Fibroblast of skin of back (primary cell): Measurements from ENCODE around the gene UROC1.

Experiments
- DNase-seq: peaks from one replicate; pipeline ENCODE4 v3.0.0-alpha.2; 2013

UROC1 gene

DNA sequence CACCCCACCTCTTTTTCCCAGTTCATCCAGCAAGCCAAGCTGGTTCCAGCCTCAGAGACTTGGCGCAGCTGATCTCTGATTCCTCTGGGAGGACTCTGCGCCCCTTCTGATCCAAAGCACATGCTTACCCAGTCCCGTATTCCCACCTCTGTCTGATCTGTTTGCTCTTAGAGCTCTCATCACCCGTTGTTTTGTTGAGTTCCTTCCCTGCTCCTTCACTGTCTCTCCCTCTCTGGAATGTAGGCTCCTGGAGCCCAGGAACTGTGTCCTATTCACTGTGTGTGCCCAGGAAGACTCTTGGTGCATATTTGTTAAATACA, 40.6 kb downstream of the UROC1 start:
- DNase-seq: no peak

DNA sequence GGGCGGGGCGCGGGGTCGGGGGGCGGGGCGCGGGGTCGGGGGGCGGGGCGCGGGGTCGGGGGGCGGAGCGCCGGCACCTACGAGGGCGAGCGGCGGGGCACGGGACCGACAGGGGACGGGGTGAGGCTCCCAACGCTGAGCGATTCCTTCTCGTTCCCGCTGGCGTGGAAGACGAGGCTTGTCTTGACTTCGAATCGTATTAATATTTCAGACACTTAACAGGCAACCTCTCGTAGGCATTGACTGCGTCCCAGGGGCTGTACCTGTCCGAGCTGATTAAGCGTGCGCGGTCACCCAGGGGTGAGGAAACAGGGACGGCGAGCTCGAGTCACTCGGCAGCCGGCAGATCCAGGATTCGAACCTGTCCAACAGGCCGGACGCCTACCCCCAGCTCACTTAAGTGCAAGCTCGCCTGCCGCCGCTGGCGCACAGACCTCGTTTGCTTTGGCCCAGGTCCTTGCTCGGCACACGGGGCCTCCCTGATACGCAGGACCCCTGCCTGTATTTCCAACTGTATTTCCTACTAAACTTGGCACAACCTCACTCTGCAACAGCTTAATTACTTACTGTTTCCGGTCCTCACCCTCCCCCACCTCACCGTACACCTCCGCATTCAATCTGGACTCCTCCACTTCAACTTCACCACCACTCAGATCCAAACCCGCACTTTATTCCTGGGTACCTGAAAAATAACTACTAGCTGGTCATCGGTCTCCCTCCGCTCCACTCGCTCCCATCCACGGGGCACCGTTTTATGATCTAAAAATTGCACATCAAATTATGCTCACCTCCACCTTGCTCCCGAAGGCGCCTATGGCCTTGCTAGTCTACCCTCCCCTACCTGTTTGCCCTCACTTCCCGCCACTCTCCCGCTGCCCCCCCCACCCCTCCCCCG, 41.2 kb downstream of the UROC1 start:
- DNase-seq: peak; percentile 17

DNA sequence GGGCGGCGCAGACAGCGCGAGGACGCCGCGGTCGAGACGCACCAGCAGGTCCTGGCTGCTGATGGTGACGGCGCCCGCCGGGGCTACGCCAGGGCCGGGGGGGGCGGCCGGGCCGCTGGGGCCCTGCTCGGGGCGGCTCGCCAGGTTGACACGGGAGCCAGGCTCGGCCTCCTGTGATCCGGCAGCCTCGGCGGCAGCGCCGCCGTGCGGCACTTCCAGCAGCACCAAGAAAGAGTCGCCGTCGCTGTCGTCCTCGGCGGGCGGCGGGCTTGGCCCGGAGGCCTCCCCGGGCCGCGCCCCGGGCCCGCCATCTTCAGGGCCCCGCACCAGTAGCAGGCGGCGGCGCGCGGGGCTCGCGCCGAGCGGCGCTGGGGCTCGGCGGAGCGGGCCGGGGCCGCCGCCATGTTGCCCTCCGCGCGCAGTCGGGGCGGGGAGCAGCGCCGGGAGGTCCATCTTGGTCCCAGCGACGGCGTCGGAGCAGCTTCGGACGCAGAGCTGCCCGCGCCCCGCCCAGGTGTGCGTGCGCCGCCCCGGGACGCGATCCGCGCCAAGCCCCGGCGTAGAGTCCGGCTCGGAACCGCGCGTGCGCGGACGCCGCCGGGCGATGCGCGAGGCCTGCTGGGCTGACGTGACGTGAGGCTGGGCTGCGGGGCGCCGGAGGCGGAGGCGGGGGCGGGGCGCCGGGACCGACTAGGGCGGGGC, 42.0 kb downstream of the UROC1 start, which contains the start of gene ZXDC:
Gene ZXDC, minus strand, starts transcription at position 479 of the 702 bp plus-strand sequence. Its CDS starts 26 bp downstream, at position 453.
- DNase-seq: peak; percentile 93

DNA sequence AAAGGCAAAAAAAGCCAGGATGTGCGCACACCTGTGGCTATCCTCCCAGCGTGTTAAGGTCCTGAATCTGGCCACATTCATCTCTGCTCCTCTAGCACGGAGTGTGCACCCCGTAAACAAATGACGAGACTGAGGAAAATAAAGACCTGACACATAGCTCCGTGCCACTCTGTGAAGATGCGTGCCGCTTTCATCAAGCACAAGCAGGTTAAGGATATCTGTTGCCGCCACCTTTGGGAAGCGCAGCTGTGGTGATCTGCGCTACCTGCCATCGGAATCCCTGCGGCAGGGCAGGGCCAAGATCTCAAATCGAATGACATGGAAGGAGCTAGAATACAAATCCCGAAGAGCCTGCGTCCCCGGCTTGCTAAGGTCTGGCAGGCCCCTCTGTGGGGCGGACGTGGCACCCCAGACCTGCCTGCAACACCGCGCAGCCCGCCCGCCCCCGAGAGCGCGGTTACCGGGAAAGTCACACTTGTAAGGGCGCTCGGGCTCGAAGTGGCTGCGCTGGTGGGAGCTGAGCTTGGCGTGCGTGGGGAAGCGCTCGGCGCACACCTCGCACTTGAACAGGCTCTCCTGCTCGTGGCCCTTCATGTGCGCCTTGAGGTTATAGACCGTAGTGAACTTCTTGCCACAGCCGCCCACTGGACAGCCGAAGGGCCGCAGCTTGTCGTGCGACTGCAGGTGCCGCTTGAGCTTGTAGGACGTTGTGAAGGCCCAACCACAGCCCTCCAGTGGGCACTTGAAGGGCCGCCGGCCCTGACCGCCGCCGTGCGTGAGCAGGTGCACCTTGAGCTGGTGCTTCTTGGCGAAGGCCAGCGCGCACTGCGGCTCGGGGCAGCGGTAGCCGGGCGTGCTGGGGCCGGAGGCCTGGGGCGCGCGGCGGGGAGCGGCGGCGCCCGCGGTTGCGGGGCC, 42.8 kb downstream of the UROC1 start:
- peak; percentile 36 for DNase-seq

DNA sequence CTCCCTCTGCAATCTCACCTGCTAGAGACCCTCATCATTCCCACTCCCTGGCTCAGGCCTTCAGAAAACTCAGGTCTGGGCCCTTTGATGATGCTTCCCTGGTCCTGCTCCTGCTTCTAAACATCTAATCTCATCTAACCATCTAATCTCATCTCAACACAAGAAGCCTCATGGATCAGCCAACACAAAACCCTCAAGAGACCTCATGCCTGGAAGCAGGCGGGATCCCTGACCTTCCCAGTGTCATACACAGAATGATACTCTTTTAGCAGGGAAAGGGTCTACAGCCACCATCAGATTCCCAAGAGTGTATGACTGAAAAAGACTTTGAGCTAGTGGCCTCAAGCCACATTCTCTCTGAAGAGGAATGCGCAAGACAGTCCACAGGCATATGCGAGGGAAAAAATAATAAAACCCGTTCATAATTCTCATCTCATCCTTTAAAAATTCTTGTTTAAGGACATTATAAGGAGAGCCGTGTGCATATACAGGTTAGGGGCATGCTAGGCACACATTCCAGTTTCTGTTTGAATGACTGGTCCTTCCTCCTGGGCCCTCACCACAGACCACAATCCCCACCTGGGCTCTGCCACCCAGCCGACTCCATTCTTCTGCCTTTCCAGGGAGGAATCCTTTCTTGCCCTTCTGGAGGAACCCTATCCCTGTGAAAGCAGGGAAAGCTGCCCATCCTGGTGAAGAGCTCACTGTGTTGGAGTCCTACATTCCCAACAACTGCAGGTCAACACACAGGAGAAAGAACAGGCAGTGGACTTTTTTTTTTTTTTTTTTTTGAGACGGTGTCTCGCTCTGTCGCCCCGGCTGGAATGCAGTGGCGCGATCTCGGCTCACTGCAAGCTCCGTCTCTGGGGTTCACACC, 44.0 kb downstream of the UROC1 start:
- DNase-seq: no peak

DNA sequence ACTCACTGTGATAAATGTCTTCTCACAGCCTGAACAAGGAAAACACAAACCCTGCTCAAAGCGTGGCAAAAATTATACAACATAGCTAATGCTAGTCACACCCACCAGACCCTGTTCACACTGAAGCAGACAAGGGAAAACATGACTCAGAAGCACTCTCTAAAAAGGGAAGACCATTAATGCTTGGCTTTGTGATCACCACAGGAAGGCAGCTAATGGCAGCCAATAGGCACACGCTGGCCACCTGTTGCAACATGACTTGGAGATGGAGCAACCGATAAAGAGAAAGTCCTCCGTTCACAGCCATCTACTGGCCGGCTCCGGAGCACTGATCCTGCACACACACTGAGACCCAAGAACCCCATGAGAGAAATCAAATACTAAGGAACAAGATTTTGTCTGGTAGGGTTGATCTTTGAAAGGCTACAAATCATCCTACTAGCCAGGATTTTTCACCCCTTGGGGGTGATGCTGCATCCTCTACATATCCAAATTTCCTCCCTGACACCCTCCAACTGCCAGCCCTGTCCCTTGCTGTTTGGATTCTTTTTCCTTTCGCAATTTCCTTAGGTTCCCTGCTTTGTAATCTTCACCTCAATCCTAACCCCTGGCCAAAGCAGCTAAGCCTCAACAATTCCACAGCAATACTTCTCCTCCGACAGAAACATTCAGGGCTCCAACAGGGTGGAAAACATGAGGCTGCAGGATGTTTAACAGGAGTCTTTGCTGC, 45.1 kb downstream of the UROC1 start:
- DNase-seq: peak; percentile 65

DNA sequence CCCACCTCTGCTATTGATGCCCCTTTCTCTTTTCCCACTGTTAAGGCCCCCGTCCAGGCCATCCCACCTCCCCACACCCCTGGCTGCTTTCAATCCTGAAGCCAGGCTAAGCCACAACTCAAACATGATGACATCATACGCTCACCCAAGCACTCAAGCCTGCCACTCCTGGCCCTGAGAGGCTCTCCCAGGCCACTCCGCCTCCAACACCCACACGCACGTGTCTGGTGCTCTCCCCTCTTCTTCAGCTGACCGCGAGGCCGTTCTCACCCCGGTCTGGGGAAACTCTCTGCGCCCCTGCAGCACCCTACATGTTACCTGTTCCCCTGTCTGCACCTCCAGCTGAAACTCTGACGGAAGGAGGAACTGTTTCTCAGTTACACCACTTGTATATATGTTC, 48.1 kb downstream of the UROC1 start:
- DNase-seq: no peak

DNA sequence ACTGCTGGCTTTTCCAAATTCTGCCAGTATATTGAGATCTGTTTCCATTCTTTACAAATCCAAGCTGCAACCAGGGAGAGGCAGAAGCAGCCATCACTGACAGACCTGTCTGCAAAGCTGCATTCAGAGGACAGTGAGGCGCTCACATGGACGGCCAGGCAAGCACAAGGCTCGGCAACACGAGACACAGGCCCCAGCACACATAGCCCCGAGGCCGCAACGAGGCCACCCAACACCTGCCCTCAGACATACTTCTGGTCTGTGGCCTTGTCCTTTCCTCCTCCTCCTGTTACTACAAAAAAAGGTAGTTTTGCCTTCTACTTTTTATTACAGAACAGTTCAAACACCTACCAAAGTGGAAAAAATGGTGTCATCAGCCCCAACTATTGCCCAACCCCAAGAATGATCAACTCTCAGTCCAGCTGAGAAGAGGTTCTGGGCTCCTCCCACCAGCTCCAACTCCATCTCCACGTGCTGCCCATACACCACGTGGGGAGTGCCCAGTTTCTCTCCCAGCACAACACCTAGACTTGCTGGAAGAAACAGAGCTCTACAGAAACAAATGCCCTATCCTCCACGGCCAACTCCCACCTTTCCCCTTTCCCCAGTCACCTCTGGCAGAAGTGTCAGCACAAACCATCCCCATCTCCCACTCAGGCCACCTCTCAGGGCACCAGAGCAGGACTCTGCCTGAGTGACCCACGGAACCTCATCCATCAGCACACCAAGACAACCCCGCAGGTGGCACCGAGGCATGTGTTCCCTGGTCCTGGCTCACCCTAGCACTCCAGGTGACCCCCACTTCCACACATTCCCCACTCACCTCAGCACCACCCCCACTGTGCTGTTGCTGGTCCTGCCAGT, 49.3 kb downstream of the UROC1 start:
- no peak for DNase-seq

DNA sequence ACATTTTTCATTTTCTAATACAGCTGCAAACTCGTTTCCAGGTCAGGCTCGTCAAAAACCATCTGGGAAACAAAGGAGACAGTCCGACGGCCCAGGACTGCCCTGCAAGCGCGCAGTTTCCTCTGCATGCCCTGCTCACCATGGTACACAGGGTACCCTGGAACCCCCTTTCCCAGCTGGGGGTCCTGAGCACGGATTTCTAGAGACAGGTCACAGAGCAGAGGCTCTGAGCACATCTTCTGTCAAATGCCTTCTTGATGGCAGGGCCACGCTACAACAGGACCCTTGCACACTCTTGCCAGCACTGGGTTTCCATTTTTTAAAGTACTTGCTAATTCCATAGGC, 50.0 kb downstream of the UROC1 start:
- no peak for DNase-seq

DNA sequence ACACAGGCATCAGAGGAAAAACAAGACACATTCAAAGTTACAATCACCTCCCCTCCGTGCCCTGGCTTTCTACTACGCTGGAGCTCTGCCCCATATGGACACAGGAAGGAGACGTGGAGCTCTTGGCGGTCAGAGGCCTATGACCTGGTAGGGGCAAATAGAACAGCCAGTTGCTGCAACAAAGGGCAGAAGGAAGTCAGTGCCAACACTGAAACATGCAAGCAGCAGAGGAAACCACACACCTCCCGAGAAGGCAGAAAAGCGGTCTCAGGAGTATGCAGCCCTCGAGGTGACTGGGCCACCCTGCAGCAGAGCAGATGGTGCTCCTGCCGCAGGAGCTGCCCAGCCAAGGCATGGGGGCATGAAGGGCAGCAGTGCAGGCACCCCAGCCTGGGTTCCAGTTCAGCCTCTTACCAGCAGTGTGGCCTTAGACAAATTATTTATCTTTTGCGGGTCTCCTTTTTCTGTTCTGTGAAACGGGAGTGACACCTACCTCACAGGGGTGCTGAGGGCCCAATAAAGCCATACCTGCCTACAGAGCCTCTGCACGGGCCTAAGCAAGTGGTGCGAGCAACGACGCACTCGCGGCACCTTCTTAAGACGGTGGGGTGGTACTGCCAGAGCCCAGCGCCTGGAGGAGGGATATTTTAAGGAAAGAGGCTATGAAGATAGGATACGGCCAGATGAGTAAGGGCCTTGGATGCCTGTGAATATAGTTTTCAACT, 50.5 kb downstream of the UROC1 start:
- no peak for DNase-seq

DNA sequence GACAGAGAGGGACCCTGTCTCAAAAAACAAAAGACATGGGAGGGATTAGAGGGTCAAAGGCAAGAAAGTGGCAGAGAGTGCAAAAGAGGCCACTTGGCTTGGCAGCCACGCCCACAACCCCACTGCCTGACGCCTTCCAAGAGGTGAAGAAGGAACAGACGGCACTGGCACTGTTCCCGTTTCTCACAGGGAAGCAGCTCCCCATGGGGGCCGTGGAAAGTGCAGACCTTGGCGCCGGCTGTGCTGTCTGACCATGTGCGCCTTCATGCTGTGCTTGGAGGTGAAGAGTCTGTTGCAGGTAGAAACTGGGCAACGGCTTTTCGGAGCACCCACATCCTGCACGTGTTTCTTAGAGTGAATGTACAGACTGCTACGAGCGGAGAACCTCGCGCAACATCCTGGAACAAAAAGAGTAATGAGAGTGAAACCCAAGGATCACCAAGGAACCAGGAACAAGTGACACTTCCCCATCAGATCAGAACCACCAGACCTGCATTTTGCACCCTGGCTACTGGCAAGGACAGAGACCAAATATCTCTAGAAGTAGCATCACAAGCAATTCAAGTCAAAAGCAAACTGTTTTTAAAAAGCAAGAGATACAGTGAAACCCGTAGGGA, 51.5 kb downstream of the UROC1 start:
- no peak for DNase-seq

DNA sequence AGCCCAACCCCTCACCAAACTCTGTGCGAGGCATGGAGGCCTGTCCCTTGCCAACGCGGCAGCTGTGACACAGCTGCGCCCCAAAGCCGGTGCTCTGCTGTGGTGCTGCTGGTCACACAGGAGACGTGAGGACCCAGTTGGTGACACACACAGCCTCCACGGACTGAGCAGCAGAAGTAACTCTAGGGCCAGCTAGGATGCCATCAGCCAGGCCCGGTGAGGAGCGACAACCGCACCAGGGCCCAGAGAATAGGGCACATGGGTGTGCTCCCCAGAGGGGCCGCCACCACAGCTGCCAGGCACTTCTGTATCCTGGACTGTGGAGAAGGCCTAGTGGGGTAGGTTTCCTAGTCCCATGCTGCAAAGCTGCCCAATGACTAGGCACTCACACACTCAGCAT, 52.6 kb downstream of the UROC1 start:
- DNase-seq: no peak

DNA sequence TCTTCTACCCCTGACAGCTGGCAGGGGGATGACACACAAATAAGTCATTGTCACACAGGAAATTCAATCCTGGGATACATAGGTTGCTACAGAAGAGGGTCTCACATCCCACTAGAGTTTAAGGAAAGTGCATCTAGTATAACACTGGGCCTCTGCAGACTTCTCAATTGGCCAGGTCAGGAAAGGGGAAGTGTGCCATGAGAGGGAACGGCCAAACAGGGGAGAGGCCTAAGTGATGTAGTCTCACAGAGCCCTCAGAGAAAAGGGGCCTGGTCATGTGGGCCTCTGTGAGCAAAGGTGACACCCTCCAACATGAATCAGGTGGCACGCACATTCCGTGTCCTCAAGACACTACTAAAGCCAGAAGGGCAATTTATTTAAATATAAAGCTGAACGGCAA, 53.1 kb downstream of the UROC1 start:
- no peak for DNase-seq

DNA sequence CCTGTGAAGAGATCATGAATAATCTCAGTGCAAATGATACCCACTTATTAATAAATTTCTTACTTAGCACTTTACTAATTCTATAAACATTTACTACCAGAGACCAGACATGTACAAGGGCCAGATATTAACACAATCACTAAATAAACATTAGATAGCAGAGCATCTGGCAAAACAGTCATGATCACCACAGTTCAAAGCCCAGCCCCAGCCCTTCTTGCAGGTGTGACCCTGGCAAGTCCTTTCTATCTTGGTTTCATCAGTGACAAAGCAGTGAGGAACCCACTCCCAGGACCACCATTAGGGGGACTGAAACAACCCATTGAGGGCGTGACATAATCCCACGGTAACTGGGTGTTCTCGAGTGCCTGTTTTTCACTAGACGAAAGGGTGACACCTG, 53.5 kb downstream of the UROC1 start:
- DNase-seq: no peak

DNA sequence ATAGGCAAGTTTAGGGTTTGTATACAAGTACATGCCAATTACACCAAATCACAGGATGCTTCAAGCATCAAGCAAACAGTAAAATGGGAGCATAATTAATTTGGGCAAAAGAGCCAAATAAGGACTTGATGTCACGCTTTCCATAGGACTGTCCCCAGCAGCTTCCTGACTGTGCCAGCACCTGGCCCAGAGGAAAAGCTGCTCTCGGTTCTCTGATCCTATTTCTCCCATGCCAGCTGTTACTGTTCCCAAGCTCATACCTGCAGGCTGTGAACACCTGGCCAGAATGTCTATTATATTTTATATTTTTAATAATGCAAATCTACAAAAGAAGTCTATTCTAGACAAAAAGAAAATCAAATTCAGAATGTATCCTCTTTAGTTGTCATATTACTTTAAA, 54.1 kb downstream of the UROC1 start:
- no peak for DNase-seq

DNA sequence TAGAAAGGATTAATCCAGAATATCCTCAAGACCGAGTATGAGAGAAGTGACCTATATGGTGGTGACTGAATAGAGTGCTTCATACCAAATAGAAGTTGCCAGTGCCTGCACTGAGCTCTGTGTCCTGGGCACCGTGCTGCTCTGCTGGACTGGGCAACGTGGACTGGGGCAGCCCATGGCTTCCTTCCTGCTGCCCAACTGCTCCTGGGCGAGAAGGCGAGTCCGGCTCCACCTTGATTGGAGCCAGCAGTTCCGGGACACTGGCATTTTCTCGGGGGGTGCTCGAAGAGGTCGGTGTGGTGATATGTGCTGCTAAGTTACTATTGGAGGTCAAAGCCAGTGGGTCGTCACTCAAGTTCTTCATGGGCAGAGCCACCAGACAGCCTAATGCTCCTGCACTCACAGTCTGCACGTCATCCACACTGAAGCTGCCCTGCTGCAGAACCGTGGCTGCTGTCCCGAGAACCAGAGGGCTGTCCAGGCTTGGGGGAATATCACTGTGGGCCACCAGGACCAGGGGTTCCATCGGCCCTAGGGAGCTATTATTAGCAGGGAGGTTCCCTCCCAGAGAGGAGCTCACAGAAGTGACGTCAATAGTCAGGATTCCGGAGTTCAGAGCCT, 56.0 kb downstream of the UROC1 start:
- no peak for DNase-seq

DNA sequence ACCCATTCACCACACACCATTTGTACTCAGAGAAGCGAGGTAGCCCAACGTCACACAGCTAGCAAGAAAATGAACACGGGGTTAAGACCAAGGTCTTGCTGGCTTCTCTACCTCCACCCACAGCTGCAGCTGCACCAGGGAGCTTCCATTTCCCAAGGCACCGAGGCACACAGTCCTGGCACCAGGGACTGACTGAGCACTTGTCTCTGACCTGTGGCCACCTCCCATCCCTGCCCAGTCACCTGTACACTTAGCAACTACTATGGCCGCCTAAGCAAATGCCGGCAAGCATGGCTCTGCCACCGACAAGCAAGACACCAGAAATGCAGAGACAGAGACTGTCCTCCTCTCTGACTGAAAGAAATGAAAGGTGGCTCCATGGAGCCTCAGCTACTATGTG, 57.2 kb downstream of the UROC1 start:
- no peak for DNase-seq

DNA sequence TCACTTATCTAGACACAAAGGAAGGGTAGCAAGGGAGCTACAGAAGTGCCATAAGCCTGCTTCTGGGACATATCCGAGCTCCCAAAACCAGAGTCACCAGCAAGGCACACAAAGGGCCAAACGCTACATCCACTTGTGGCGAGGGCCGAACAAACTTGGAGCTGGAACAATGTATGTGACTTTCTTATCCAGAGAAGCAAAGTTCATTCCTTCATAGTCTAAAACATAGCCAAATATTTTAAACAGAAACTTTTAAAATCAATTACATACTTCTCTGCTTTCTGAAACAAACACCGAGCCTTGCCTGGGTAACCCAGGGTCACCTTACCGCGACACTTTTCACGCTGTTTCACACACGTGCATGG, 57.8 kb downstream of the UROC1 start:
- DNase-seq: no peak
